ENCODE results near the gene HERPUD1.
"Not testable (repeated sequence)": the region's sequence is repeated elsewhere in the genome, so short reads cannot be mapped to it uniquely, and the experiment has no call there.

The HERPUD1 gene

GRCh38 chr16:56983211-56983751 is 51.3 kb downstream of the HERPUD1 start:
- no peak for DNase-seq

- no peak for DNase-seq
Observed at GRCh38 chr16:56984639-56985038, 52.7 kb downstream of the HERPUD1 start.

GRCh38 chr16:56985288-56985961 is 53.5 kb downstream of the HERPUD1 start:
- peak; percentile 38 for DNase-seq

- DNase-seq, result no peak
Observed at GRCh38 chr16:56985962-56986360, 54.0 kb downstream of the HERPUD1 start.

- no peak for DNase-seq
Observed at GRCh38 chr16:56986361-56986760, 54.4 kb downstream of the HERPUD1 start.

- DNase-seq, result not testable (repeated sequence)
Observed at GRCh38 chr16:56986908-56987307, 55.0 kb downstream of the HERPUD1 start.

- DNase-seq, result no peak
Observed at GRCh38 chr16:56987692-56988091, 55.8 kb downstream of the HERPUD1 start.

- no peak for DNase-seq
Observed at GRCh38 chr16:56988161-56988947, 56.4 kb downstream of the HERPUD1 start.

- peak; percentile 96 for DNase-seq
Observed at GRCh38 chr16:56988948-56989945, 57.3 kb downstream of the HERPUD1 start, which contains the start of gene NLRC5. TSS of gene NLRC5 (plus strand) at chr16:56989557. CDS start at chr16:57020713, 31,156 bp downstream.

- no peak for DNase-seq
Observed at GRCh38 chr16:56989988-56990387, 58.0 kb downstream of the HERPUD1 start.

GRCh38 chr16:56990407-56991286 is 58.7 kb downstream of the HERPUD1 start:
- no peak for DNase-seq

GRCh38 chr16:56992431-56992830 is 60.5 kb downstream of the HERPUD1 start:
- DNase-seq, result not testable (repeated sequence)

- no peak for DNase-seq
Observed at GRCh38 chr16:56993204-56993603, 61.3 kb downstream of the HERPUD1 start.

- no peak for DNase-seq
Observed at GRCh38 chr16:56994311-56994710, 62.4 kb downstream of the HERPUD1 start.

Data from CD4-positive, alpha-beta T cell treated with Interferon gamma for 1 hour (primary cell).